Small intestine (tissue), 7 donors: ENCODE data around the gene MCM3AP. TPM values are rescaled to one million over a fixed set of nuclear protein-coding genes. Genes with fewer than 3 reads are reported as not detected.

Experiments
- DNase-seq, 2 donors: peaks; one replicate each; pipeline versions ENCODE4 v3.0.0 to v3.0.0-alpha.2; 2013
- FAIRE-seq: peaks from 2 replicates; lab custom pipeline; 2012; peaks lifted over from hg19 to GRCh38; lab: Jason Lieb, UNC
- H3K27ac ChIP-seq, 3 donors: one replicate each; pipeline ENCODE4 v1.5.1; 2013; ENCODE audit warnings: low read length in 2 of 3, mild to moderate bottlenecking in 2 of 3, control low read depth in 1 of 3, inconsistent platforms in 1 of 3, low read depth in 1 of 3, moderate library complexity in 1 of 3
- H3K27me3 ChIP-seq, 3 donors: one replicate each; pipeline ENCODE4 v1.6.1; 2013; ENCODE audit warnings: low read length in 3 of 3, inconsistent platforms in 1 of 3; ENCODE audit not compliant: control insufficient read depth in 3 of 3, insufficient read depth in 3 of 3
- H3K36me3 ChIP-seq, 3 donors: one replicate each; pipeline ENCODE4 v1.6.1; 2013; ENCODE audit warnings: low read length in 3 of 3, inconsistent platforms in 1 of 3, low read depth in 1 of 3, mild to moderate bottlenecking in 1 of 3, moderate library complexity in 1 of 3; ENCODE audit not compliant: control insufficient read depth in 3 of 3, insufficient read depth in 2 of 3
- H3K4me1 ChIP-seq, 3 donors: one replicate each; pipeline ENCODE4 v1.6.1; 2013; ENCODE audit warnings: low read length in 2 of 3, inconsistent platforms in 1 of 3, low read depth in 1 of 3, mild to moderate bottlenecking in 1 of 3, moderate library complexity in 1 of 3; ENCODE audit not compliant: control insufficient read depth in 3 of 3, insufficient read depth in 2 of 3
- H3K4me3 ChIP-seq, 3 donors: one replicate each; pipeline ENCODE4 v1.5.1; 2013; ENCODE audit warnings: low read length in 3 of 3, control low read depth in 1 of 3, inconsistent platforms in 1 of 3, low read depth in 1 of 3, mild to moderate bottlenecking in 1 of 3, moderate library complexity in 1 of 3
- H3K9me3 ChIP-seq, 2 donors: one replicate each; pipeline ENCODE4 v1.6.1; 2013; ENCODE audit warnings: low read depth in 1 of 2, low read length in 1 of 2; ENCODE audit not compliant: control insufficient read depth in 2 of 2, insufficient read depth in 1 of 2
- whole genome bisulfite sequencing, 3 donors: extraction: QIAGEN DNeasy Blood & Tissue Kit; methylation state at CpG; one replicate each; pipeline ENCODE4 v1.1.7; 2013; 5-methylcytosine and 5-hydroxymethylcytosine counted together
- polyA plus RNA-seq, 4 donors: library from polyadenylated mRNA; stranded (reverse) in 3 of 4; unstranded in 1 of 4; fragments of 200-250 nt in 3 of 4; fragments of 120-200 nt in 1 of 4; gene quantifications; one replicate each; pipeline versions ENCODE4 v1.2.1 to v1.2.3, GENCODE V29; 2013
- donor health status: healthy with polysubstance abuse.
- donor health status: control.
- donor health status: control.
- donor health status: Bipolar disorder and iron deficiency.
- donor health status: healthy.

Gene MCM3AP
- polyA plus RNA-seq, 4 donors, result 38.3 to 75.4 (median 42.6) TPM

GRCh38 chr21:46190491-46191131 lies 94.8 kb downstream of the MCM3AP start:
- H3K27ac ChIP-seq, result no peak overlapping the region
- DNase-seq (no peak), FAIRE-seq (no peak)
- WGBS, 3 donors, result 93 to 96% (median 95%) methylated on average over 15 of the region's 15 CpGs
- no peak overlapping the region for H3K4me3 ChIP-seq
- no peaks in the 10 kb centered on the region for H3K27me3 ChIP-seq
- H3K36me3 ChIP-seq, result peaks cover 1 to 42% (median 7%) of the 10 kb centered on the region in 3 donors
- H3K9me3 ChIP-seq, result no peaks in the 10 kb centered on the region
- peaks cover 0 to 6% (median 0%) of the 10 kb centered on the region in 3 donors for H3K4me1 ChIP-seq

- Histone ChIP-seq H3K9me3 (no peaks in the 10 kb centered on the region), H3K27ac (no peak overlapping the region), H3K4me1 (peaks cover 0 to 6% (median 0%) of the 10 kb centered on the region in 3 donors), H3K36me3 (peaks cover 1 to 37% (median 7%) of the 10 kb centered on the region in 3 donors), H3K4me3 (no peak overlapping the region), H3K27me3 (no peaks in the 10 kb centered on the region)
- DNase-seq (no peak), FAIRE-seq (no peak)
- WGBS, 3 donors, result 94 to 97% (median 96%) methylated on average over 14 of the region's 14 CpGs
These were observed 95.4 kb downstream of the MCM3AP start for GRCh38 chr21:46189959-46190490.

GRCh38 chr21:46189213-46189958 lies 96.0 kb downstream of the MCM3AP start:
- FAIRE-seq (no peak), DNase-seq (no peak)
- H3K4me3 ChIP-seq, result no peak overlapping the region
- WGBS, 3 donors, result 73 to 83% (median 81%) methylated on average over 9 of the region's 9 CpGs
- H3K4me1 ChIP-seq, result peaks cover 0 to 6% (median 0%) of the 10 kb centered on the region in 3 donors
- no peaks in the 10 kb centered on the region for H3K9me3 ChIP-seq
- H3K27me3 ChIP-seq, result no peaks in the 10 kb centered on the region
- H3K36me3 ChIP-seq, result peaks cover 1 to 31% (median 7%) of the 10 kb centered on the region in 3 donors
- peak overlapping the region in 1 of 3 donors; percentile 3 for H3K27ac ChIP-seq

- WGBS, 3 donors, result 57 to 61% (median 59%) methylated on average over 17 of the region's 17 CpGs
These were observed 96.9 kb downstream of the MCM3AP start for GRCh38 chr21:46188226-46189212.

GRCh38 chr21:46187814-46188213 lies 97.6 kb downstream of the MCM3AP start:
- Histone ChIP-seq H3K36me3 (peaks cover 0 to 23% (median 3%) of the 10 kb centered on the region in 3 donors), H3K9me3 (no peaks in the 10 kb centered on the region), H3K27ac (no peak overlapping the region), H3K4me1 (peaks cover 0 to 6% (median 0%) of the 10 kb centered on the region in 3 donors), H3K27me3 (no peaks in the 10 kb centered on the region), H3K4me3 (no peak overlapping the region)
- WGBS, 3 donors, result 86 to 90% (median 88%) methylated on average over 7 of the region's 7 CpGs
- FAIRE-seq, result no peak
- DNase-seq, result no peak

More at GRCh38 chr21:46188226-46189212, 96.9 kb downstream of the MCM3AP start:
- H3K4me3 ChIP-seq, result no peak overlapping the region
- H3K36me3 ChIP-seq, result peaks cover 0 to 23% (median 3%) of the 10 kb centered on the region in 3 donors
- peak overlapping the region in 1 of 3 donors; percentile 46 for H3K27ac ChIP-seq
- FAIRE-seq (no peak), DNase-seq (peak; percentile 34 to 43)
- peaks cover 0 to 6% (median 0%) of the 10 kb centered on the region in 3 donors for H3K4me1 ChIP-seq
- no peaks in the 10 kb centered on the region for H3K9me3 ChIP-seq
- H3K27me3 ChIP-seq, result no peaks in the 10 kb centered on the region

- Histone ChIP-seq H3K9me3 (no peaks in the 10 kb centered on the region), H3K27me3 (no peaks in the 10 kb centered on the region), H3K4me1 (peaks cover 0 to 6% (median 0%) of the 10 kb centered on the region in 3 donors), H3K4me3 (no peak overlapping the region), H3K27ac (no peak overlapping the region), H3K36me3 (peaks cover 0 to 22% (median 3%) of the 10 kb centered on the region in 3 donors)
- no peak for FAIRE-seq
- no peak for DNase-seq
- WGBS, 3 donors, result 87 to 94% (median 93%) methylated on average over 8 of the region's 8 CpGs
These were observed 98.2 kb downstream of the MCM3AP start for GRCh38 chr21:46187261-46187660.

GRCh38 chr21:46185716-46186115 lies 99.7 kb downstream of the MCM3AP start:
- Histone ChIP-seq H3K9me3 (no peaks in the 10 kb centered on the region), H3K4me3 (no peak overlapping the region), H3K4me1 (peaks cover 0 to 6% (median 0%) of the 10 kb centered on the region in 3 donors), H3K27ac (peak overlapping the region in 1 of 3 donors; percentile 86), H3K36me3 (peaks cover 0 to 9% (median 0%) of the 10 kb centered on the region in 3 donors), H3K27me3 (no peaks in the 10 kb centered on the region)
- DNase-seq, result no peak
- 80 to 86% (median 80%) methylated on average over 7 of the region's 7 CpGs for WGBS, 3 donors
- FAIRE-seq, result no peak
